Endothelial cell of umbilical vein (primary cell): ENCODE data around the gene LRP6.

Source experiments
- EZH2 ChIP-seq: IDR thresholded peaks from 2 replicates; pipeline ENCODE4 v1.6.1; 2012; ENCODE audit warnings: borderline replicate concordance, low read depth, mild to moderate bottlenecking, moderate library complexity, low read length, inconsistent platforms; ENCODE audit not compliant: severe bottlenecking
- JUN ChIP-seq: IDR thresholded peaks from 2 replicates; pipeline ENCODE4 v1.6.1; 2011; ENCODE audit warnings: borderline replicate concordance, low read depth; ENCODE audit not compliant: insufficient read length, insufficient read depth
- MYC ChIP-seq: IDR thresholded peaks from one replicate; pipeline ENCODE4 v1.6.1; 2011; ENCODE audit warnings: mild to moderate bottlenecking, low read depth, low read length
- POLR2A ChIP-seq: IDR thresholded peaks from 2 replicates; pipeline ENCODE4 v1.6.1; 2012; ENCODE audit warnings: low read depth, mild to moderate bottlenecking, control low read depth, low read length
- POLR2AphosphoS5 ChIP-seq: IDR thresholded peaks from 2 replicates; pipeline ENCODE4 v1.6.1; 2012; ENCODE audit warnings: low read depth, mild to moderate bottlenecking, control low read depth, low read length, moderate library complexity; ENCODE audit not compliant: insufficient read depth
- TF ChIP-seq, protein P1 (sequence below), 2 donors: IDR thresholded peaks; 1 replicate in 1 of 2; 2 replicates in 1 of 2; pipeline ENCODE4 v1.5.1; 2011; ENCODE audit warnings: low read length in 2 of 2, mild to moderate bottlenecking in 2 of 2, moderate library complexity in 2 of 2, control low read depth in 1 of 2, inconsistent platforms in 1 of 2, low read depth in 1 of 2; ENCODE audit not compliant: insufficient read depth in 1 of 2; ENCODE audit errors: extremely low read depth in 1 of 2

DNA sequence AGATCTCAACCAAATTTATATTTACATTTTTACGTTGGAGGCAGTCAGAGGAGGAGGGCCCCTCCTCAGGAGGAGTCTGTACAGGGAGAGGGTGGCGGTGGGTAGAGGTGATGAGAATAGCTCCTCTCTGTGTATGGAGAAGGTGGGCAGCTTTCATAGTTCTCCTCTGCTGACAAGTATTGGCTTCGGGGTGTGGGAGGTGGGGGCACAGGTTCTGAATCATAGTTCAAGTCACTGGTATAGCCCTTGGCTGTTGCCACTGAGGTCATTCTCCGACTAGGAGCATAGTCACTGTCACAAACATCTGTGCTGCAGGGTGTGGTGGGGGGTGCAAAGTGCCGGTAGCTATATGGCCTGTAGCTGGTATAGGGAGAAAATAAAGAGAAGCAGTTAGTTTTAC lies 145.8 kb downstream of the LRP6 start:
- TF ChIP-seq, protein P1, sequence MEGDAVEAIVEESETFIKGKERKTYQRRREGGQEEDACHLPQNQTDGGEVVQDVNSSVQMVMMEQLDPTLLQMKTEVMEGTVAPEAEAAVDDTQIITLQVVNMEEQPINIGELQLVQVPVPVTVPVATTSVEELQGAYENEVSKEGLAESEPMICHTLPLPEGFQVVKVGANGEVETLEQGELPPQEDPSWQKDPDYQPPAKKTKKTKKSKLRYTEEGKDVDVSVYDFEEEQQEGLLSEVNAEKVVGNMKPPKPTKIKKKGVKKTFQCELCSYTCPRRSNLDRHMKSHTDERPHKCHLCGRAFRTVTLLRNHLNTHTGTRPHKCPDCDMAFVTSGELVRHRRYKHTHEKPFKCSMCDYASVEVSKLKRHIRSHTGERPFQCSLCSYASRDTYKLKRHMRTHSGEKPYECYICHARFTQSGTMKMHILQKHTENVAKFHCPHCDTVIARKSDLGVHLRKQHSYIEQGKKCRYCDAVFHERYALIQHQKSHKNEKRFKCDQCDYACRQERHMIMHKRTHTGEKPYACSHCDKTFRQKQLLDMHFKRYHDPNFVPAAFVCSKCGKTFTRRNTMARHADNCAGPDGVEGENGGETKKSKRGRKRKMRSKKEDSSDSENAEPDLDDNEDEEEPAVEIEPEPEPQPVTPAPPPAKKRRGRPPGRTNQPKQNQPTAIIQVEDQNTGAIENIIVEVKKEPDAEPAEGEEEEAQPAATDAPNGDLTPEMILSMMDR (IDR thresholded peaks at IDR 0.05; ENCODE audit: extremely low read depth in 1 of 2, insufficient read depth in 1 of 2, low read depth in 1 of 2, low read length in 2 of 2) = no peak
- TF ChIP-seq MYC = no peak
- no peak for TF ChIP-seq POLR2AphosphoS5
- TF ChIP-seq POLR2A = no peak
- no peak for TF ChIP-seq EZH2
- TF ChIP-seq JUN = no peak
